Measurements from ENCODE around the gene C19orf47.
A peak's percentile ranks its signal among the peaks of the same experiment; 100 is the strongest.

Gene C19orf47

GRCh38 chr19:40280608-40281221 is 67.5 kb downstream of the C19orf47 start:
- DNase-seq, result no peak

DNA sequence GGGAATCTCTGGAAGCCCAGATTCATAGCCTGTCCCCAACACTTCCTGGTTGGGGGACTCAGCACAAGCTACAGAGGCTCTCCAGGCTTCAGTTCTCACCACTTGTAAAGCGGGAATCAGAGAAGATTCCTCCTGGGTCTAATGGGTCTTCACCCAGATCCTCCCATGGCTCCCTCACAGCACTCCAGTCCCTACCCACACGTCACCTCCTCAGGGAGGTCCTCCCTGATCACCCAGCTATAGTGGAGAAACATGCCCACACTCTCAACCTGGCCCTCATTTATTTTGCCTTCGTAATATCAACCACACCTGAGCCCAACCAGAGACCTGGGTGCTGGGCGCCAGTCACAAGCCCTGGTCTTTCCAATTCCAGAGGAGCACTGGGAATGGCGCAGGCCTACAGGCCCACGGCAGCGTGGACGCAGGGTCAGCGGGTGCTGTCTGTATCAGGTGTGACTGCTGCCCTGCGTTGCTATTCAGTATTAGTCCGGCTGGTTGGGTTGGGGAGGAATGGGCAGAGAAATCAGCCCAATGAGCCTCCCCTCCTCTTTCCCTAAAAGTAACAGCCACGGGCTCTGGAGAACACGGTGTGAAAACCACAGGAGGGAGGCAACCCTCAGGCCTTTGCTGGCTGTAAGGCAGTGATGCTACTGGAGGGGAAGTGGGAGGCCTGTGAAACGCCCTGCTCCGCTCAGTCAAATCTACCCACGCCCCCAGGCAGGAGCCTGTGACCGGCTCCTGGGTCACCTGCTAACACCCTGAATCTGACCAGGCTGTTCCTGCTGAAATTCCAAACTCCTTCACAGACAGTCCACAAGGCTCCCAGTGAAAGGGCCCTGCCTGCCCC is 68.2 kb downstream of the C19orf47 start:
- no peak for DNase-seq

- no peak for DNase-seq
These were observed 69.1 kb downstream of the C19orf47 start for GRCh38 chr19:40279120-40279551.

DNA sequence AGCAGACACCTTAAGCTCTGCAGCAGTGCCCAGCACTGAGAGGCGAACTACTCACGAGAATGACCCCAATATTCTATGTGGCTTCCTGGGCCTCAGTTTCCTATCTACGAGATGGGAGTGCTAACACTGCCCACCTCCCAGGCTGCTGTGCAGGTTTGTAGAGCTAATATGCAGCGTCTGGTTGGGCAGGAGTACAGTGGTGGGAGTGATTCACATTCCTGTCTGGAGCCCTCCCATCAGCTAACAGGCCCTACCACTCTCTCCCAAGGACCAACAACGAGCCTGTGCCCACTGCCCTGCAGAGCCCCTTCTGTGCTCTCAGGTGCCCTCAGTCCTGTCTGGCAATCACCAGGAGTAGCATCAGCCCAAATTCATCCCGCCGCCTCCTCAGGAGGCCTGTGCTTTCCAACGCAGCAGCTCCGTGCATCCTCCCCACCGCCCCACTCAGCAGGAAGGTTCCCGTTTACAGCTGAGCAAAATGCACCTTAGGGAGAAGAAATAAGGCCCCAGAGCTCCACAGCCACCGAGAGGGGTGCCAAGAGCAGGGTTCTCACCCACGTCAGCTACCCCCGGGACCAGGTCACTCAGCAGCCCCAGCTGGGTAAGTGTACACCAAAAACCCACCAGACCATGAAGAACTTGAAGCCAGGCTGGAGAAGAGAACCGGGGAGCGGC is 69.7 kb downstream of the C19orf47 start:
- DNase-seq, result no peak

- no peak for DNase-seq
These were observed 70.7 kb downstream of the C19orf47 start for GRCh38 chr19:40277356-40278059.

- DNase-seq, result peak in 2 of 4 experiments; percentile 8 to 44
These were observed 73.3 kb downstream of the C19orf47 start for GRCh38 chr19:40274585-40275544.

GRCh38 chr19:40273469-40274360 is 74.5 kb downstream of the C19orf47 start:
- DNase-seq, result no peak

DNA sequence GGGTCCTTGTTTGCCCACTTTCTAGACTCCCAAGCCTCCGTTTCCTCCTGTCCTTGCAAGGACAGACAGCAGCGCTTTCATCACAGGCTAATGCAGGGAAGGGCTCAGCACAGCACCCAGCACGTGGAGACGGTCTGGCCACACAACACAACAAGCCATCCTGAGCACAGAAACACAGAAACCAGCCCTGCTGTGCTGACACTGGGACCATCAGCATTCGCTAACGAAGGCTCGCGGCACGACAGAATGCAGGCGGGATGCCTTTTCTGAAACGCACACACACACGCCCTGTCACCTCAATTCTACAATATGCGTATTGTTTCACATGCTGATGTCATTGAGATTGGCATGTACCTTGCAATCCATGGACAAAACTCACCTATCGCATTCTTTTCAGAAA is 75.9 kb downstream of the C19orf47 start:
- no peak for DNase-seq

GRCh38 chr19:40271706-40272105 is 76.5 kb downstream of the C19orf47 start:
- no peak for DNase-seq

- DNase-seq, result no peak
These were observed 77.7 kb downstream of the C19orf47 start for GRCh38 chr19:40270362-40271089.
